ENCODE results near the gene OSBP. TPM values are rescaled to one million over a fixed set of nuclear protein-coding genes. Genes with fewer than 3 reads are reported as not detected.

OSBP gene
- total and polyA plus RNA-seq, 11 donors = 12.0 to 48.3 (median 32.3) TPM

- TF ChIP-seq CTCF (IDR thresholded peaks at IDR 0.05) (no peak), POLR2A (IDR thresholded peaks at IDR 0.05) (no peak)
- peaks cover 0 to 10% (median 0%) of the 10 kb centered on the region in 9 donors for H3K36me3 ChIP-seq
Measured at GRCh38 chr11:59625703-59626102, 10.1 kb upstream of the OSBP start.

GRCh38 chr11:59617876-59618275, 2.3 kb upstream of the OSBP start:
- Histone ChIP-seq H3K27me3 (no peaks in the 10 kb centered on the region), H3K27ac (no peak overlapping the region), H3K36me3 (no peaks in the 10 kb centered on the region), H3K4me3 (no peak overlapping the region), H3K9me3 (no peaks in the 10 kb centered on the region), H3K4me1 (peaks cover 0 to 26% (median 19%) of the 10 kb centered on the region in 12 donors)
- no peak for DNase-seq
- no peak for TF ChIP-seq POLR2A (IDR thresholded peaks at IDR 0.05)
- no peak for TF ChIP-seq CTCF (IDR thresholded peaks at IDR 0.05)
- WGBS, 4 donors = 71 to 81% (median 75%) methylated on average over 1 of the region's 1 CpG
- intact Hi-C loops (cut with DNase I) = loop anchor here in 6 of 10 donors (2.0 to 10.0 kb wide), 7 partner anchors 47 to 81 kb away; partner anchors contain the start of gene PATL1 (in 5 of the 6)
- ATAC-seq = no peak

More at GRCh38 chr11:59625703-59626102, 10.1 kb upstream of the OSBP start:
- Histone ChIP-seq H3K4me1 (no peaks in the 10 kb centered on the region), H3K27me3 (no peaks in the 10 kb centered on the region), H3K27ac (no peak overlapping the region), H3K4me3 (no peak overlapping the region), H3K9me3 (no peaks in the 10 kb centered on the region)
- DNase-seq (no peak), ATAC-seq (no peak)
- WGBS, 4 donors = 80 to 86% (median 83%) methylated on average over 3 of the region's 3 CpGs
- intact Hi-C loops (cut with DNase I) = no loop called here

- 8 to 12% (median 9%) methylated on average over 18 of the region's 18 CpGs for WGBS, 4 donors
- peak in 1 of 5 donors; percentile 95 for DNase-seq
- Histone ChIP-seq H3K36me3 (no peaks in the 10 kb centered on the region), H3K27ac (peak overlapping the region; percentile 70 to 95 (median 90)), H3K27me3 (no peaks in the 10 kb centered on the region), H3K4me1 (peaks cover 0 to 40% (median 33%) of the 10 kb centered on the region in 12 donors), H3K9me3 (no peaks in the 10 kb centered on the region), H3K4me3 (peak overlapping the region; percentile 33 to 91 (median 64))
- intact Hi-C loops (cut with DNase I) = loop anchor here in 6 of 10 donors (2.0 to 10.0 kb wide), 7 partner anchors 48 to 79 kb away; partner anchors contain the start of gene PATL1 (in 5 of the 6)
- no peak for ATAC-seq
- no peak for TF ChIP-seq CTCF (IDR thresholded peaks at IDR 0.05)
- TF ChIP-seq POLR2A (IDR thresholded peaks at IDR 0.05) = peak in 1 of 2 donors; percentile 33
Measured at GRCh38 chr11:59616396-59616982, 915 bp upstream of the OSBP start.

- ATAC-seq = no peak
Measured at GRCh38 chr11:59615120-59615636, 396 bp downstream of the OSBP start.

More at GRCh38 chr11:59615120-59615636, 396 bp downstream of the OSBP start:
- Histone ChIP-seq H3K36me3 (peaks cover 0 to 7% (median 4%) of the 10 kb centered on the region in 9 donors), H3K4me1 (peaks cover 0 to 53% (median 42%) of the 10 kb centered on the region in 12 donors), H3K27me3 (no peaks in the 10 kb centered on the region), H3K9me3 (no peaks in the 10 kb centered on the region), H3K27ac (peak overlapping the region; percentile 71 to 93 (median 89)), H3K4me3 (peak overlapping the region; percentile 82 to 92 (median 86))
- WGBS, 4 donors = 0 to 1% (median 0%) methylated on average over 8 to 51 of the region's 51 CpGs
- peak in 2 of 12 donors; percentile 8 to 14 for TF ChIP-seq CTCF (IDR thresholded peaks at IDR 0.05)
- TF ChIP-seq POLR2A (IDR thresholded peaks at IDR 0.05) = no peak
- peak; percentile 42 to 67 (median 50) for DNase-seq
- intact Hi-C loops (cut with DNase I) = loop anchor here in 5 of 10 donors (2.0 to 10.0 kb wide), 7 partner anchors 50 to 78 kb away; partner anchors contain the start of gene PATL1 (in 4 of the 5)

Measured in heart left ventricle (tissue), 16 donors.